Kidney (tissue), 14 donors: ENCODE data around the gene GOPC. TPM values are rescaled to one million over a fixed set of nuclear protein-coding genes. Genes with fewer than 3 reads are reported as not detected.

Source experiments
- DNase-seq, 5 donors: peaks; one replicate each; pipeline ENCODE4 v3.0.0-alpha.2; 2013 to 2020
- FAIRE-seq: peaks from 2 replicates; lab custom pipeline; 2012; peaks lifted over from hg19 to GRCh38; lab: Jason Lieb, UNC
- H3K27ac ChIP-seq, 2 donors: one replicate each; pipeline ENCODE4 v1.7.0; 2013; ENCODE audit warnings: low read depth in 2 of 2, low read length in 2 of 2, inconsistent platforms in 1 of 2
- H3K27me3 ChIP-seq: one replicate; pipeline ENCODE4 v1.7.1; 2013; ENCODE audit warnings: low read length, inconsistent platforms; ENCODE audit not compliant: control insufficient read depth, insufficient read depth
- H3K36me3 ChIP-seq, 3 donors: one replicate each; pipeline versions ENCODE4 v1.7.0 to v1.7.1; 2013; ENCODE audit warnings: low read length in 3 of 3, control low read depth in 1 of 3, inconsistent platforms in 1 of 3; ENCODE audit not compliant: insufficient read depth in 3 of 3, control insufficient read depth in 2 of 3
- H3K4me1 ChIP-seq, 3 donors: one replicate each; pipeline versions ENCODE4 v1.7.0 to v1.7.1; 2013; ENCODE audit warnings: low read length in 3 of 3, inconsistent platforms in 1 of 3, low read depth in 1 of 3; ENCODE audit not compliant: control insufficient read depth in 2 of 3, insufficient read depth in 2 of 3
- H3K4me3 ChIP-seq, 3 donors: one replicate each; pipeline versions ENCODE4 v1.7.0 to v1.8.1; 2013; ENCODE audit warnings: low read length in 3 of 3, control low read depth in 1 of 3, inconsistent platforms in 1 of 3
- H3K9ac ChIP-seq, 3 donors: one replicate each; pipeline versions ENCODE4 v1.7.0 to v1.7.1; 2013; ENCODE audit warnings: low read length in 3 of 3, control low read depth in 1 of 3, inconsistent platforms in 1 of 3
- H3K9me3 ChIP-seq, 3 donors: one replicate each; pipeline versions ENCODE4 v1.7.0 to v1.7.1; 2013; ENCODE audit warnings: low read length in 3 of 3, control low read depth in 1 of 3, inconsistent platforms in 1 of 3; ENCODE audit not compliant: control insufficient read depth in 2 of 3, insufficient read depth in 1 of 3
- intact Hi-C: fragments of 100-400 bp; cut with DNase I; formaldehyde crosslinking; loops from one replicate; pipeline ENCODE4 v1.11.1; 2022
- polyA plus RNA-seq: library from polyadenylated mRNA; stranded (reverse); fragments of 350-450 nt; fragmentation: Illumina TruSeq; extraction: RNeasy Lipid Tissue Mini Kit (QIAGEN cat#74804); gene quantifications from one replicate; pipeline ENCODE4 v1.2.3, GENCODE V29; 2014; ENCODE audit warnings: low read depth, low replicate concordance; ENCODE audit not compliant: insufficient read depth
- total RNA-seq: library from RNA; stranded (reverse); fragmentation: NEBNext Ultra II Directional; extraction: Animal tissue kit (Norgen Biotek cat#: 25700); gene quantifications from one replicate; pipeline ENCODE4 v1.2.1, GENCODE V29; 2021
- TF ChIP-seq, protein P1 (sequence below): IDR thresholded peaks from 3 replicates; pipeline ENCODE4 v1.5.1; 2012; ENCODE audit warnings: mild to moderate bottlenecking, moderate library complexity, borderline replicate concordance; ENCODE audit not compliant: insufficient read depth; ENCODE audit errors: extremely low read depth
- donor health status: control.
- donor health status: control.
- donor health status: control.
- donor health status: control.
- donor health status: control.
- donor health status: DM: yes; HTN: yes; CAD: no.
- donor health status: Normal renal cell carcinoma (clear cell type).

GOPC gene
- total and polyA plus RNA-seq, 2 donors from 2014 or later = 12.5 to 21.4 TPM

DNA sequence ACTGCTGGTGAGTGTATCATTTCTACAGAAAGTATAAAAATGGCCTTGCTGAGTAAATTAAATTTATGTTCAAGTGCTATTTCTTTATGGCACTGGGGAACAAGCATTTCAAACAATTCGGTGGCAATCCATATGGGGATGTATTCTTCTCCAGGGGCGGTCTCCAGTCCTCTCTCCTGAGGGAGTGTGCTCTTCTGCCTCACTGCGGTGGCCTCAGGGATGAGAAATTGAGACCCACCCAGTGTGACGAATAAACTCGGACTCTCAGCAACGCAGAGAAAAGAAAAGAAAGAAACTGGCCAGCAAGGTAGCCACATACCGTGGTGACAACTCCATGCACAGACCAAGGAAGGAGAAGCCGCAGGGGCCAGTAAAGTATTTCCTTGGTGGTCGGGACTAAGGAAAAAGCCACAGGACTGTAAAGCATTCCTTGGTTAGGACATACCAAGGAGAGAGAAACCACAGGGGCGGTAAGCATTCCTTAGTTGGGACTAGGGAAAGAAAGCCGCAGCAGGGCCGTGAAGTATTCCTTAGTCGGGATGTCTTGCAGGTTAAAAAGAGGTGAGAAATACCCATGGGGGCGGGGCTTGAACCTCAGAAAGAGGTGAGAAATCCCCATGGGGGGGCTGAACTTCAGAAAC, 13.6 kb upstream of the GOPC start:
- intact Hi-C loops = no loop called here
- Histone ChIP-seq H3K9ac (no peak overlapping the region), H3K36me3 (no peaks in the 10 kb centered on the region), H3K4me3 (no peak overlapping the region), H3K27ac (no peak overlapping the region), H3K9me3 (no peaks in the 10 kb centered on the region), H3K4me1 (no peaks in the 10 kb centered on the region), H3K27me3 (no peaks in the 10 kb centered on the region)
- FAIRE-seq (no peak), DNase-seq (no peak)
- TF ChIP-seq, protein P1, sequence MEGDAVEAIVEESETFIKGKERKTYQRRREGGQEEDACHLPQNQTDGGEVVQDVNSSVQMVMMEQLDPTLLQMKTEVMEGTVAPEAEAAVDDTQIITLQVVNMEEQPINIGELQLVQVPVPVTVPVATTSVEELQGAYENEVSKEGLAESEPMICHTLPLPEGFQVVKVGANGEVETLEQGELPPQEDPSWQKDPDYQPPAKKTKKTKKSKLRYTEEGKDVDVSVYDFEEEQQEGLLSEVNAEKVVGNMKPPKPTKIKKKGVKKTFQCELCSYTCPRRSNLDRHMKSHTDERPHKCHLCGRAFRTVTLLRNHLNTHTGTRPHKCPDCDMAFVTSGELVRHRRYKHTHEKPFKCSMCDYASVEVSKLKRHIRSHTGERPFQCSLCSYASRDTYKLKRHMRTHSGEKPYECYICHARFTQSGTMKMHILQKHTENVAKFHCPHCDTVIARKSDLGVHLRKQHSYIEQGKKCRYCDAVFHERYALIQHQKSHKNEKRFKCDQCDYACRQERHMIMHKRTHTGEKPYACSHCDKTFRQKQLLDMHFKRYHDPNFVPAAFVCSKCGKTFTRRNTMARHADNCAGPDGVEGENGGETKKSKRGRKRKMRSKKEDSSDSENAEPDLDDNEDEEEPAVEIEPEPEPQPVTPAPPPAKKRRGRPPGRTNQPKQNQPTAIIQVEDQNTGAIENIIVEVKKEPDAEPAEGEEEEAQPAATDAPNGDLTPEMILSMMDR = no peak

DNA sequence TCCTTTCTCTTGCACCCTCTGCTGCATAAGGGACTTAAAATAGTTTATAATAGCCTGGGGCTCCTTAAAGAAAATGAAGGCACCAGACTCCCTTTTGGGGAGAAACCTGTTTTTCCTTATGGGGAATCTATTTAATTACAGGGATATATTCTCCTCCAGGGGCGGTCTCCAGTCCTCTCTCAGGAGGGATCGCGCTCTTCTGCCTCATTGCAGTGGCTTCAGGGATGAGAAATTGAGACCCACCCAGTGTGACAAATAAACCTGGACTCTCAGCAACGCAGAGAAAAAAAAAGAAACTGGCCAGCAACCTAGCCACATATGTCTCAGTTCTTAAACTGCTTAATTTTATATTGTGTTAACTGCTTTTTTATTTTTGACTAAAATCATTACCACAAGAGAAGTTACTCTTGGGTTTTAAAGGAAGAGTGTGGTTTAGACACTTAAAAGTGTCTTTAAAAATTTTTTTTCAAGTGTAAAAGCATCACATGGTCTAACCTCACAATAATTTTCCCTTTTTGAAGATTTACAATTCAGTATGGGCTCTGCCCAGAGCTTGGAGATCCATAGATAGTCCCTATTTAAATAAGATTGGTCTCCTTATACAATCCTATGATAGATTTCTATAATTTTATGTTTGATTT, 11.7 kb upstream of the GOPC start:
- no peaks in the 10 kb centered on the region for H3K4me1 ChIP-seq
- H3K27me3 ChIP-seq = no peaks in the 10 kb centered on the region
- H3K27ac ChIP-seq = no peak overlapping the region
- no peak overlapping the region for H3K9ac ChIP-seq
- TF ChIP-seq, protein P1 = no peak
- H3K9me3 ChIP-seq = no peaks in the 10 kb centered on the region
- intact Hi-C loops = no loop called here
- H3K4me3 ChIP-seq = no peak overlapping the region
- FAIRE-seq (no peak), DNase-seq (no peak)
- no peaks in the 10 kb centered on the region for H3K36me3 ChIP-seq

DNA sequence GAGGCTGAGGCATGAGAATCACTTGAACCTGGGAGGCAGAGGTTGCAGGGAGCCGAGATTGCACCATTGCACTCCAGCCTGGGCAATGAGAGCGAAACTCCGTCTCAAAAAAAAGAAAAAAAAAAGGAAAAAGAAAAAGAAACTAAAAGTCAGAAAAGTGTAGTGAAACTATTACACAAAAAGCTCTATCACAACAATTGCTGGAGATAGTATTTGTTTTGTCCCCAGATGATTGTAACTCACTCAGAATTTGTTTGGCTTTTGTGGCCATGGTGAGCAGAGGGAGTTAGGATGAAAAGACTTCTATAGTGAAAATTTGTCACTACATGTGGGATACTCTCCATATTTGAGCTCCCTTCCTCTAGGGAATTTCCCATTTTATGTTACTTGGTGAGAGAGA, 5.2 kb upstream of the GOPC start:
- H3K27ac ChIP-seq = no peak overlapping the region
- H3K4me1 ChIP-seq = no peaks in the 10 kb centered on the region
- no peaks in the 10 kb centered on the region for H3K36me3 ChIP-seq
- H3K27me3 ChIP-seq = no peaks in the 10 kb centered on the region
- TF ChIP-seq, protein P1 = no peak
- H3K9ac ChIP-seq = no peak overlapping the region
- no peak overlapping the region for H3K4me3 ChIP-seq
- FAIRE-seq (no peak), DNase-seq (no peak)
- H3K9me3 ChIP-seq = no peaks in the 10 kb centered on the region
- intact Hi-C loops = no loop called here
